Smooth muscle cell (in vitro differentiated cells): ENCODE measurements around the gene PIK3CD. TPM values are rescaled to one million over a fixed set of nuclear protein-coding genes. Genes with fewer than 3 reads are reported as not detected.

Experiments
- DNase-seq: peaks from one replicate; lab custom pipeline; 2025; ENCODE audit not compliant: unreplicated experiment; lab: John Stamatoyannopoulos, UW
- H2AFZ ChIP-seq: fragments of 200-600 bp; sonication (generic); 2 replicates; pipeline ENCODE4 v1.6.0; 2016; ENCODE audit warnings: antibody characterized with exemption, low read depth, mild to moderate bottlenecking
- H3F3A ChIP-seq: fragments of 200-600 bp; sonication (generic); 2 replicates; pipeline ENCODE4 v1.6.0; 2017; ENCODE audit warnings: antibody characterized with exemption, low read depth
- H3K27ac ChIP-seq: fragments of 200-600 bp; sonication (generic); 2 replicates; pipeline ENCODE4 v1.5.1; 2016; ENCODE audit warnings: low read depth, mild to moderate bottlenecking
- H3K27me3 ChIP-seq: fragments of 200-600 bp; sonication (generic); 2 replicates; pipeline ENCODE4 v1.6.1; 2016; ENCODE audit warnings: low read depth, mild to moderate bottlenecking
- H3K36me3 ChIP-seq: fragments of 200-600 bp; sonication (generic); 2 replicates; pipeline ENCODE4 v1.5.1; 2016; ENCODE audit warnings: low read depth
- H3K4me1 ChIP-seq: fragments of 200-600 bp; sonication (generic); 2 replicates; pipeline ENCODE4 v1.5.1; 2016; ENCODE audit warnings: low read depth
- H3K4me2 ChIP-seq: fragments of 200-600 bp; sonication (generic); 2 replicates; pipeline ENCODE4 v1.6.0; 2016; ENCODE audit warnings: mild to moderate bottlenecking
- H3K4me3 ChIP-seq: fragments of 200-600 bp; sonication (generic); 2 replicates; pipeline ENCODE4 v1.5.1; 2016; ENCODE audit warnings: mild to moderate bottlenecking
- H3K79me2 ChIP-seq: fragments of 200-600 bp; sonication (generic); 2 replicates; pipeline ENCODE4 v1.6.0; 2016; ENCODE audit warnings: low read depth, mild to moderate bottlenecking
- H3K9ac ChIP-seq: fragments of 200-600 bp; sonication (generic); 2 replicates; pipeline ENCODE4 v1.6.0; 2016; ENCODE audit warnings: low read depth
- H3K9me3 ChIP-seq: fragments of 200-600 bp; sonication (generic); replicated peaks from 2 replicates; pipeline ENCODE4 v1.5.1; 2016; ENCODE audit warnings: low read depth
- H4K20me1 ChIP-seq: fragments of 200-600 bp; sonication (generic); 2 replicates; pipeline ENCODE4 v1.6.0; 2016; ENCODE audit warnings: low read depth
- WGBS: methylation state at CpG from one replicate; pipeline ENCODE4 v1.1.7; 2016; ENCODE audit warnings: low lambda C conversion rate; 5-methylcytosine and 5-hydroxymethylcytosine counted together
- polyA plus RNA-seq: library from polyadenylated mRNA; unstranded; fragments of >200 nt; fragmentation: Nextera tagmentation; extraction: Ambion mirVana; gene quantifications from 2 replicates; pipeline ENCODE4 v1.2.1, GENCODE V29; 2016
- total RNA-seq: library from RNA; depleted of rRNA; stranded (reverse); fragments of >200 nt; gene quantifications from 2 replicates; pipeline ENCODE4 v1.2.3, GENCODE V29; 2014
- TF ChIP-seq, protein P1 (sequence below): fragments of 200-600 bp; sonication (generic); IDR thresholded peaks from 2 replicates; pipeline ENCODE4 v1.5.1; 2017; ENCODE audit warnings: borderline replicate concordance, mild to moderate bottlenecking, antibody characterized with exemption; ENCODE audit not compliant: insufficient read depth, poor library complexity, severe bottlenecking

PIK3CD gene
- total and polyA plus RNA-seq, 2 experiments from 2014 or later, result 3.9 to 4.1 TPM

DNA sequence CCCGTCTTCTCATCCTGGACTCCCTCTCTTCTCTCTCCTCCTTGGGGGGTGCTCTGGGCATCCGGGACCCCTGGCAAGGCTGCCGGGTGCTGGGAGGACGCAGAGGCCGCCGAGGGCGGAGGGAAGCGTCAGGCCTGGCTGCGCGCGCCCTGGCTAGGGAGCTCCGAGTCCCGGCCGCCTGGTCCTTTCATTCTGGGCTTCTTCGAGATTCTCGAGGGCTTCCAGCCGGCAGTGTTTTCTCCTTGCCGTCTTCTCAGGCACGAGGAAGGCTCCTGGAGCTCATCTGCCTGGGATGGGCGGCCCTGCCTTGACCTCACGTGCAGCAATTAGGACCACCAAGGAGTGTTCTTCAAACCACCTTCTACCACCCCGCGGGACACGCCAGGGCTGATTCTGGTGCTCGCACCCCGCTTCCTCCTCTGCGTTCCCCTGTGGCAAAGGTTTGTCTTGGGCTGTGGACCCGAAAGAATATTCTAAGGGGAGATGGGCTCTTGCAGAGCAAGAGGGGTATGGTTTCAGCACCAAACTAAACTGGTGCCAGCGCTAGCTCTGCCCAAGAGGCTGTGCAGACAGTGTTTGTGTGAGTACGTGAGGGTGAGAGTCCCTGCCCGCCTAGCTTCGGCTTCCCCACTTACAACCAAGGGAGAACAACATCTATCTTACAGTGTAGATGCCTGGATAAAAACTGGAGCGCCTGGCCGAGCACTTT, 36.5 kb downstream of the PIK3CD start:
- Histone ChIP-seq H3K27me3 (no peaks in the 10 kb centered on the region), H3K9me3 (no peaks in the 10 kb centered on the region), H3K36me3 (no peaks in the 10 kb centered on the region), H2AFZ (peak overlapping the region; percentile 83), H3K4me3 (peak overlapping the region; percentile 64), H3K79me2 (no peaks in the 10 kb centered on the region), H3K4me1 (peaks cover 28% of the 10 kb centered on the region), H3K4me2 (peak overlapping the region; percentile 91), H3K27ac (peak overlapping the region; percentile 88), H3K9ac (peak overlapping the region; percentile 85), H4K20me1 (no peaks in the 10 kb centered on the region), H3F3A (peaks cover 11% of the 10 kb centered on the region)
- WGBS, result 5% methylated on average over 30 of the region's 34 CpGs
- DNase-seq, result peak; percentile 57
- TF ChIP-seq, protein P1, sequence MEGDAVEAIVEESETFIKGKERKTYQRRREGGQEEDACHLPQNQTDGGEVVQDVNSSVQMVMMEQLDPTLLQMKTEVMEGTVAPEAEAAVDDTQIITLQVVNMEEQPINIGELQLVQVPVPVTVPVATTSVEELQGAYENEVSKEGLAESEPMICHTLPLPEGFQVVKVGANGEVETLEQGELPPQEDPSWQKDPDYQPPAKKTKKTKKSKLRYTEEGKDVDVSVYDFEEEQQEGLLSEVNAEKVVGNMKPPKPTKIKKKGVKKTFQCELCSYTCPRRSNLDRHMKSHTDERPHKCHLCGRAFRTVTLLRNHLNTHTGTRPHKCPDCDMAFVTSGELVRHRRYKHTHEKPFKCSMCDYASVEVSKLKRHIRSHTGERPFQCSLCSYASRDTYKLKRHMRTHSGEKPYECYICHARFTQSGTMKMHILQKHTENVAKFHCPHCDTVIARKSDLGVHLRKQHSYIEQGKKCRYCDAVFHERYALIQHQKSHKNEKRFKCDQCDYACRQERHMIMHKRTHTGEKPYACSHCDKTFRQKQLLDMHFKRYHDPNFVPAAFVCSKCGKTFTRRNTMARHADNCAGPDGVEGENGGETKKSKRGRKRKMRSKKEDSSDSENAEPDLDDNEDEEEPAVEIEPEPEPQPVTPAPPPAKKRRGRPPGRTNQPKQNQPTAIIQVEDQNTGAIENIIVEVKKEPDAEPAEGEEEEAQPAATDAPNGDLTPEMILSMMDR, result no peak

DNA sequence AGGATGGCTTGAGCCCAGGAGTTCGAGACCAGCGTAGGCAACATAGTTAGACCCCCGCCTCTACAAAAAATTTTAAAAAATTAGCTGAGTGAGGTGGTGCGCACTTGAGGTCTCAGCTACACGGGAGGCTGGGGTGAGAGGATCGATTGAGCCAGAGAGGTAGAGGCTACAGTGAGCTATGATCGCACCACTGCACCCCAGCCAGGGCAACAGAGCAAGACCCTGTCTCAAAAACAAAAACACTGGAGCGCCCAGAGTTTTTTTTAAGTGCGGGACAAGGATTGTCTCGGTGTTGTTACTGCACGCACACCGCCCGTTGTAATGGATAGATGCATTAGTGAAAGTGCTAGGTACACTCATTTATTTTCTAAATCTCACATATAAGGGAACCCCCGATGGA, 37.1 kb downstream of the PIK3CD start:
- TF ChIP-seq, protein P1, result no peak
- Histone ChIP-seq H3K4me1 (peaks cover 28% of the 10 kb centered on the region), H3K4me2 (peak overlapping the region; percentile 91), H3K27ac (peak overlapping the region; percentile 88), H3K9me3 (no peaks in the 10 kb centered on the region), H3K9ac (peak overlapping the region; percentile 85), H3K79me2 (no peaks in the 10 kb centered on the region), H3K4me3 (peak overlapping the region; percentile 64), H3F3A (peaks cover 11% of the 10 kb centered on the region), H2AFZ (peak overlapping the region; percentile 59), H3K27me3 (no peaks in the 10 kb centered on the region), H4K20me1 (no peaks in the 10 kb centered on the region), H3K36me3 (no peaks in the 10 kb centered on the region)
- 51% methylated on average over 14 of the region's 14 CpGs for WGBS
- DNase-seq, result no peak

DNA sequence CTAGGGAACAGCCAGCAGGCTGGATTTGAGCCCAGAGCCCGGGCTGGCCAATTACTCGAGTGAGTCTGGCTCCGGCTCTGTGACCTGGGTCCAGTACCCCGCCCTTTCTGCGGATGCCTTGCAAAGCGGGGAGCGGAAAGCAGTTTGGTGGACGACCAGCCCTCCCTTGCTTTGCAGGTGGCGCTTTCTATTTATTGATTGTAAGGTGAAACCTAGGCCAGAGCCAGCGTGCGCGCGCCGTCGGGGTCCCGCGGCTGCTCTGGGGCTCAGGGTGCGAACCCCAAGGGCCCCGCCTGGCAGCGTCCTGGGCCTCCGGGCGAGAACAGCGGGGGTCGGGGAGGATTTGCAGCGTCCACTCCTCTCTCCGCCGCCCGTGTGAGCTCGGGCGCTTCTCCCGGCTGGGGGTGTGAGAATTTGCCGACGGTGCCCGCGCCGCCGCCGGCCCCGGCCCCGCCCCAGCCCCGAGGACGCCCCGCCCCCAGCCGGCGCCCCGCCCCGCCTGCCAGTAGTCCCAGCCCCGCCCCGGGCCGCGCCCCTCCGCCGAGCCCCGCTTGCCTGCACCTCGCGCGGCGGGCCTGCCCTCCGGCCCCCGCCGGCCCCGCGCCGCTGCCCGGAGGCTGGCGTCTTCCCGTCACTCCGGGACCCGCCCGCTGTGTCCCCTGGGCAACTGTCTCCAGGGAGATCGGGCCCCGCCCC, 37.6 kb downstream of the PIK3CD start:
- H3K27ac ChIP-seq, result no peak overlapping the region
- peak overlapping the region; percentile 92 for H3K4me2 ChIP-seq
- H3K27me3 ChIP-seq, result no peaks in the 10 kb centered on the region
- peak overlapping the region; percentile 83 for H2AFZ ChIP-seq
- WGBS, result 2% methylated on average over 31 of the region's 72 CpGs
- peaks cover 11% of the 10 kb centered on the region for H3F3A ChIP-seq
- H3K4me3 ChIP-seq, result peak overlapping the region; percentile 64
- no peaks in the 10 kb centered on the region for H3K79me2 ChIP-seq
- no peaks in the 10 kb centered on the region for H3K9me3 ChIP-seq
- no peaks in the 10 kb centered on the region for H4K20me1 ChIP-seq
- peak overlapping the region; percentile 85 for H3K9ac ChIP-seq
- H3K36me3 ChIP-seq, result no peaks in the 10 kb centered on the region
- peaks cover 28% of the 10 kb centered on the region for H3K4me1 ChIP-seq
- DNase-seq, result peak; percentile 62
- TF ChIP-seq, protein P1, result no peak
